Heart left ventricle (tissue), 13 donors: ENCODE results near the gene MYO6.

Experiments used
- CTCF ChIP-seq, 12 donors: fragments of 200-600 bp; sonication (generic) in 4 of 12; IDR thresholded peaks; one replicate each; pipeline versions ENCODE4 v1.5.0 to v1.8.0; 2018 to 2022; ENCODE audit warnings: antibody characterized with exemption in 12 of 12, mild to moderate bottlenecking in 5 of 12
- POLR2A ChIP-seq, 2 donors: fragments of 450-650 bp; IDR thresholded peaks; one replicate each; pipeline ENCODE4 v1.6.1; 2017; ENCODE audit warnings: antibody characterized with exemption in 2 of 2, mild to moderate bottlenecking in 2 of 2, moderate library complexity in 2 of 2
- donor health status: ischemic (EF 13 %, LVEDD 7.1; RV severe dilation, severe dysfunction).
- donor health status: DM: no; HTN: yes; CAD: no.
- donor health status: DM: no; HTN: no; CAD: no.
- donor health status: ischemic (EF 25% LVEDD 6.9; RV normal size, moderate dysfunction).
- donor health status: ischemic (EF 25% LVEDD 5.7; RV mildly dilated, moderate dysfunction).
- donor health status: ischemic (EF 35%, LVEDD 5.7; RV mildly dilated, moderate dysfunction).
- donor health status: nonischemic (EF 11% LVEDD 7.7; RV severe dilation, severe dysfunction).
- donor health status: DM: yes; HTN: yes; CAD: no.
- donor health status: PGD.
- donor health status: ischemic (EF 29% LVEDD 5.4; RV normal size, mild dysfunction).
- donor health status: nonischemic (EF 23%, LVEDD 6.1; RV moderate dilation, normal function).

- peak in 9 of 12 donors; percentile 24 to 57 (median 43) for TF ChIP-seq CTCF (IDR thresholded peaks at IDR 0.05)
- no peak for TF ChIP-seq POLR2A (IDR thresholded peaks at IDR 0.05)
These were observed 106.0 kb downstream of the MYO6 start for GRCh38 chr6:75855052-75855451.
